ENCODE measurements around the gene RAX2. TPM values are rescaled to one million over a fixed set of nuclear protein-coding genes. Genes with fewer than 3 reads are reported as not detected.

The RAX2 gene
- total RNA-seq, 1 experiment from 2014 or later, result not detected

DNA sequence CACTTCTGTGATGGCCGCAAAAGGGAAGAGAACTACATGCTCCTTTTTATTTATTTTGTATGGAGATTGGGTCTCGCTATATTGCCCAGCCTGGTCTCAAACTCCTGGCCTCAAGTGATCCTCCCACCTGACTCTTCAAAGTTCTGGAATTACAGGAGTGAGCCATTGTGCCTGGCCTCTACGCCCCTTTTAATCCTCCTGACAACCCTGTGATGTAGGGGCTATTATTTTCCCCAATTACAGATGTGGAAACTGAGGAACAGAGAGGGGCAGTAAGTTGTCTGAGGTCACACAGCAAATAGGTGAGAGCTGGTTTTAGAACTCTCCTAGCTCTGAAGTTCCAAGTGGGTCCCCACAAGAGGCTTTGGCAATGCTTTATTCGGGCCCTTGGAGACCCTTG, 52.2 kb downstream of the RAX2 start:
- BruUV-seq (replicated peaks), result no TSS peak
- no peaks in the 10 kb centered on the region for H3K27me3 Mint-ChIP-seq (ENCODE audit: unreplicated experiment)
- CTCF ChIA-PET, result no interaction called here
- H3K9me3 Mint-ChIP-seq (ENCODE audit: low read depth, unreplicated experiment), result no peaks in the 10 kb centered on the region
- H3K4me1 Mint-ChIP-seq (ENCODE audit: low read depth, unreplicated experiment), result peaks cover 9% of the 10 kb centered on the region
- H3K4me3 Mint-ChIP-seq (ENCODE audit: low read depth, unreplicated experiment), result peak overlapping the region; percentile 74
- peak overlapping the region; percentile 56 for H3K27ac Mint-ChIP-seq (ENCODE audit: unreplicated experiment)
- no peak for DNase-seq
- peaks cover 36% of the 10 kb centered on the region for H3K36me3 Mint-ChIP-seq (ENCODE audit: insufficient read depth, unreplicated experiment)
- TF ChIP-seq, protein P1, sequence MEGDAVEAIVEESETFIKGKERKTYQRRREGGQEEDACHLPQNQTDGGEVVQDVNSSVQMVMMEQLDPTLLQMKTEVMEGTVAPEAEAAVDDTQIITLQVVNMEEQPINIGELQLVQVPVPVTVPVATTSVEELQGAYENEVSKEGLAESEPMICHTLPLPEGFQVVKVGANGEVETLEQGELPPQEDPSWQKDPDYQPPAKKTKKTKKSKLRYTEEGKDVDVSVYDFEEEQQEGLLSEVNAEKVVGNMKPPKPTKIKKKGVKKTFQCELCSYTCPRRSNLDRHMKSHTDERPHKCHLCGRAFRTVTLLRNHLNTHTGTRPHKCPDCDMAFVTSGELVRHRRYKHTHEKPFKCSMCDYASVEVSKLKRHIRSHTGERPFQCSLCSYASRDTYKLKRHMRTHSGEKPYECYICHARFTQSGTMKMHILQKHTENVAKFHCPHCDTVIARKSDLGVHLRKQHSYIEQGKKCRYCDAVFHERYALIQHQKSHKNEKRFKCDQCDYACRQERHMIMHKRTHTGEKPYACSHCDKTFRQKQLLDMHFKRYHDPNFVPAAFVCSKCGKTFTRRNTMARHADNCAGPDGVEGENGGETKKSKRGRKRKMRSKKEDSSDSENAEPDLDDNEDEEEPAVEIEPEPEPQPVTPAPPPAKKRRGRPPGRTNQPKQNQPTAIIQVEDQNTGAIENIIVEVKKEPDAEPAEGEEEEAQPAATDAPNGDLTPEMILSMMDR (IDR thresholded peaks at IDR 0.05; ENCODE audit: unreplicated experiment), result no peak
- intact Hi-C loops (cut with micrococcal nuclease; ENCODE audit: unreplicated experiment), result no loop called here

Other genes with a start within 250 kb of the RAX2 start
- 1.4 and 2.7 TPM in 2 replicates for gene TEKTIP1, start 233.1 kb downstream of the RAX2 start, total RNA-seq (2022)
- 95.2 and 105 TPM in 2 replicates for gene MFSD12, start 214.6 kb downstream of the RAX2 start, total RNA-seq (2022)
- gene HMG20B, start 199.3 kb downstream of the RAX2 start, total RNA-seq (2022), result 58.1 and 58.4 TPM in 2 replicates
- gene GIPC3, start 186.8 kb downstream of the RAX2 start, total RNA-seq (2022), result not detected in 2 replicates
- gene TBXA2R, start 165.4 kb downstream of the RAX2 start, total RNA-seq (2022), result 0.20 and 0.24 TPM in 2 replicates
- 20.2 and 21.4 TPM in 2 replicates for gene CACTIN, start 145.4 kb downstream of the RAX2 start, total RNA-seq (2022)
- gene PIP5K1C, start 71.8 kb downstream of the RAX2 start, total RNA-seq (2022), result 23.6 and 26.3 TPM in 2 replicates
- gene TJP3, start 63.8 kb downstream of the RAX2 start, total RNA-seq (2022), result 84.8 and 111 TPM in 2 replicates
- gene APBA3, start 10.5 kb downstream of the RAX2 start, total RNA-seq (2022), result 18.1 and 19.6 TPM in 2 replicates
- gene MRPL54, start 9.5 kb downstream of the RAX2 start, total RNA-seq (2022), result 26.1 and 31.0 TPM in 2 replicates
- gene MATK, start 14.2 kb upstream of the RAX2 start, total RNA-seq (2022), result not detected in 2 replicates
- not detected in 2 replicates for gene ZFR2, start 96.8 kb upstream of the RAX2 start, total RNA-seq (2022)
- gene ATCAY, start 108.5 kb upstream of the RAX2 start, total RNA-seq (2022), result not detected in 2 replicates
- gene NMRK2, start 160.8 kb upstream of the RAX2 start, total RNA-seq (2022), result not detected in 2 replicates
- gene DAPK3, start 198.9 kb upstream of the RAX2 start, total RNA-seq (2022), result 46.3 and 50.9 TPM in 2 replicates
- 1,011 and 1,166 TPM in 2 replicates for gene EEF2, start 213.2 kb upstream of the RAX2 start, total RNA-seq (2022)
- gene PIAS4, start 235.5 kb upstream of the RAX2 start, total RNA-seq (2022), result 29.3 and 35.7 TPM in 2 replicates